ENCODE results near the gene OXTR. TPM values are rescaled to one million over a fixed set of nuclear protein-coding genes. Genes with fewer than 3 reads are reported as not detected.

Gene OXTR
- polyA plus RNA-seq, 1 donor (not counting 4 experiments of a cell fraction or from before 2014, with no cell fraction given), result 0.16 TPM

DNA sequence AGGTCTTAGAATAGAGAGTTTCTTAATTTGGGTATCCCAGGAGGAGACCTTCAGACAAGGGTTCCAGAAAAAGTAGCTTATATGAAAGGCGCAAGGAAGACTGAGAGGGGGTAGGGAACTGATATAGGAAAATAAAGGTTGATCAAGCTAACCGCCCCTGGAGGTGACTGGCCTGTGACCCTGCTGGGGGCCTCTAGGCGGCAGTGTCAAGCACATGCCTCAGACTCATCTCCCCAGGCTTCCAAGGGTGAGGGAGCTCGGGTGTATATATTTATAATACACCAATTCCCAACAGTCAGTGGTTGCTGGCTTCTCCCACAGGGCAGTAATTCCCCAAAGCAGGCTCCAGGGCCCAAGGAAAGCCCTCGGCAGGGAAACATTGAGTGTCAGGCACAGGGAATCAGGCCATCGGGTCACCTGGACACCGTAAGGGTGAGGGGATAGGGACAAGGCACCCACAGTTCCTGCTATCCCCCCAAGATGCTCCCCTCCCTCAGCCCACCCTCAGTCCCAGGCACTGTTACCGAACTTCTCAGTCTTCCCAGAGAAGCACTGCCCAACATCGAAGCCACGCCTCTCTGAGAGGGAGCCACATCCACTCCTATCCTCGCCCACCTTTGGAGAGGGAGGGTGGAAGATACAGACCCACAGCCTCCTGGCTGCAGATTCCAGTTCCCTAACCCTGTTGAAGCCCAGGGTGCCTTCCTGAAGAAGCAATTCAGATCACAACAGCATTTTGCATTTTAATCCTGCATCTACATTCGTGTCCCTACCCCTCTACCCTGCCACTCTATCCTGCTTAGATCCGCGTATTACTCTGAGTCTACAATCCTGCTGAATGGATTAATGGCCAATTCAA is 55.3 kb downstream of the OXTR start:
- Histone ChIP-seq H3K9me3 (ENCODE audit: control insufficient read depth, low read depth, low read length) (no peaks in the 10 kb centered on the region), H3K4me2 (ENCODE audit: control insufficient read depth, extremely low read depth, insufficient read depth, low read depth, low read length) (no peak overlapping the region), H3K36me3 (ENCODE audit: control insufficient read depth in 2 of 2, extremely low read depth in 1 of 2, insufficient read depth in 2 of 2, low read length in 2 of 2) (no peaks in the 10 kb centered on the region), H3K9me1 (ENCODE audit: control insufficient read depth, extremely low read depth, insufficient read depth, low read length) (no peaks in the 10 kb centered on the region), H3K27ac (ENCODE audit: control insufficient read depth, insufficient read depth, low read length) (no peak overlapping the region), H3K4me1 (ENCODE audit: control insufficient read depth, extremely low read depth, insufficient read depth, low read length) (peaks cover 14% of the 10 kb centered on the region), H4K20me1 (ENCODE audit: control insufficient read depth, extremely low read depth, insufficient read depth, low read length) (no peaks in the 10 kb centered on the region), H2AFZ (ENCODE audit: control insufficient read depth, low read length) (no peak overlapping the region), H3K9ac (ENCODE audit: control insufficient read depth, extremely low read depth, insufficient read depth, low read length) (no peak overlapping the region), H3K27me3 (ENCODE audit: control insufficient read depth, extremely low read depth, insufficient read depth, low read length) (no peaks in the 10 kb centered on the region), H3K4me3 (ENCODE audit: control insufficient read depth in 2 of 3, extremely low read depth in 1 of 3, insufficient read depth in 2 of 3, low read depth in 1 of 3, low read length in 3 of 3) (no peak overlapping the region), H3K79me2 (ENCODE audit: control insufficient read depth, insufficient read depth, low read length) (no peaks in the 10 kb centered on the region)
- DNase-seq (ENCODE audit: low read depth, low spot score) (no peak), FAIRE-seq (no peak)
- dilution Hi-C loops (cut with MboI; ENCODE audit: extremely low pct_ligation_motif_present, low sequenced_read_pairs), result no loop called here
- TF ChIP-seq, protein P1, sequence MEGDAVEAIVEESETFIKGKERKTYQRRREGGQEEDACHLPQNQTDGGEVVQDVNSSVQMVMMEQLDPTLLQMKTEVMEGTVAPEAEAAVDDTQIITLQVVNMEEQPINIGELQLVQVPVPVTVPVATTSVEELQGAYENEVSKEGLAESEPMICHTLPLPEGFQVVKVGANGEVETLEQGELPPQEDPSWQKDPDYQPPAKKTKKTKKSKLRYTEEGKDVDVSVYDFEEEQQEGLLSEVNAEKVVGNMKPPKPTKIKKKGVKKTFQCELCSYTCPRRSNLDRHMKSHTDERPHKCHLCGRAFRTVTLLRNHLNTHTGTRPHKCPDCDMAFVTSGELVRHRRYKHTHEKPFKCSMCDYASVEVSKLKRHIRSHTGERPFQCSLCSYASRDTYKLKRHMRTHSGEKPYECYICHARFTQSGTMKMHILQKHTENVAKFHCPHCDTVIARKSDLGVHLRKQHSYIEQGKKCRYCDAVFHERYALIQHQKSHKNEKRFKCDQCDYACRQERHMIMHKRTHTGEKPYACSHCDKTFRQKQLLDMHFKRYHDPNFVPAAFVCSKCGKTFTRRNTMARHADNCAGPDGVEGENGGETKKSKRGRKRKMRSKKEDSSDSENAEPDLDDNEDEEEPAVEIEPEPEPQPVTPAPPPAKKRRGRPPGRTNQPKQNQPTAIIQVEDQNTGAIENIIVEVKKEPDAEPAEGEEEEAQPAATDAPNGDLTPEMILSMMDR (optimal IDR thresholded peaks at IDR 0.05 in 1 of 3, IDR thresholded peaks at IDR 0.05 in 1 of 3, conservative IDR thresholded peaks at IDR 0.05 in 1 of 3; ENCODE audit: extremely low read depth in 1 of 3, insufficient read depth in 2 of 3, low read length in 3 of 3), result peak; percentile 47 to 68 (median 56)
- no peak for TF ChIP-seq EZH2 (IDR thresholded peaks at IDR 0.05; ENCODE audit: low read length)

DNA sequence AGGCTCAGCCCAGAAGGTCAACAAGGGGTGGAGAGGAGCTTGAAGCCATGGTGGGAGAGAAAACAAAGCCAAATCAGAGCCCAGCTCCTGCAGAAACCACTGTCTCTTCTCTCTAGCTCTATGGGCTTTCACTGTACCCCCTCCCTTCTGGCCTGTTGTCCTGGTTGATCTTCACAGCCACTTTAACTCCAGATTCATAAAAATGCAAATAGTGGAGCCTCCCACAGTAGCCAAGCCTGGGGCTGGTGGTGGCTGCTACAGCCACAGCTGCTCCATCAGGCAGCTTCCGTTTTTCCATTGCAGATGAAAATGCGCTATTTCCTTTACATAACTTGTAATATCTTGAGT is 56.5 kb downstream of the OXTR start:
- H3K9me1 ChIP-seq (ENCODE audit: control insufficient read depth, extremely low read depth, insufficient read depth, low read length), result no peaks in the 10 kb centered on the region
- no peak overlapping the region for H3K4me3 ChIP-seq (ENCODE audit: control insufficient read depth in 2 of 3, extremely low read depth in 1 of 3, insufficient read depth in 2 of 3, low read depth in 1 of 3, low read length in 3 of 3)
- TF ChIP-seq, protein P1 (optimal IDR thresholded peaks at IDR 0.05 in 1 of 3, IDR thresholded peaks at IDR 0.05 in 1 of 3, conservative IDR thresholded peaks at IDR 0.05 in 1 of 3; ENCODE audit: extremely low read depth in 1 of 3, insufficient read depth in 2 of 3, low read length in 3 of 3), result no peak
- TF ChIP-seq EZH2 (IDR thresholded peaks at IDR 0.05; ENCODE audit: low read length), result no peak
- no peak overlapping the region for H2AFZ ChIP-seq (ENCODE audit: control insufficient read depth, low read length)
- H3K9me3 ChIP-seq (ENCODE audit: control insufficient read depth, low read depth, low read length), result no peaks in the 10 kb centered on the region
- dilution Hi-C loops (cut with MboI; ENCODE audit: extremely low pct_ligation_motif_present, low sequenced_read_pairs), result no loop called here
- H3K27ac ChIP-seq (ENCODE audit: control insufficient read depth, insufficient read depth, low read length), result no peak overlapping the region
- FAIRE-seq (no peak), DNase-seq (ENCODE audit: low read depth, low spot score) (no peak)
- H3K79me2 ChIP-seq (ENCODE audit: control insufficient read depth, insufficient read depth, low read length), result no peaks in the 10 kb centered on the region
- H3K4me1 ChIP-seq (ENCODE audit: control insufficient read depth, extremely low read depth, insufficient read depth, low read length), result peaks cover 14% of the 10 kb centered on the region
- H3K36me3 ChIP-seq (ENCODE audit: control insufficient read depth in 2 of 2, extremely low read depth in 1 of 2, insufficient read depth in 2 of 2, low read length in 2 of 2), result no peaks in the 10 kb centered on the region
- H3K4me2 ChIP-seq (ENCODE audit: control insufficient read depth, extremely low read depth, insufficient read depth, low read depth, low read length), result peak overlapping the region; percentile 52
- no peak overlapping the region for H3K9ac ChIP-seq (ENCODE audit: control insufficient read depth, extremely low read depth, insufficient read depth, low read length)
- no peaks in the 10 kb centered on the region for H4K20me1 ChIP-seq (ENCODE audit: control insufficient read depth, extremely low read depth, insufficient read depth, low read length)
- no peaks in the 10 kb centered on the region for H3K27me3 ChIP-seq (ENCODE audit: control insufficient read depth, extremely low read depth, insufficient read depth, low read length)
